NCI-H345 treated with DMSO at 0.1 percent for 48 hours (cell line): ENCODE measurements around the gene ZBTB44.
"Not testable (repeated sequence)": the region's sequence is repeated elsewhere in the genome, so short reads cannot be mapped to it uniquely, and the experiment has no call there.

Experiments used
- DNase-seq: peaks from one replicate; lab custom pipeline; 2025; ENCODE audit not compliant: unreplicated experiment; lab: John Stamatoyannopoulos, UW

Gene ZBTB44

DNA sequence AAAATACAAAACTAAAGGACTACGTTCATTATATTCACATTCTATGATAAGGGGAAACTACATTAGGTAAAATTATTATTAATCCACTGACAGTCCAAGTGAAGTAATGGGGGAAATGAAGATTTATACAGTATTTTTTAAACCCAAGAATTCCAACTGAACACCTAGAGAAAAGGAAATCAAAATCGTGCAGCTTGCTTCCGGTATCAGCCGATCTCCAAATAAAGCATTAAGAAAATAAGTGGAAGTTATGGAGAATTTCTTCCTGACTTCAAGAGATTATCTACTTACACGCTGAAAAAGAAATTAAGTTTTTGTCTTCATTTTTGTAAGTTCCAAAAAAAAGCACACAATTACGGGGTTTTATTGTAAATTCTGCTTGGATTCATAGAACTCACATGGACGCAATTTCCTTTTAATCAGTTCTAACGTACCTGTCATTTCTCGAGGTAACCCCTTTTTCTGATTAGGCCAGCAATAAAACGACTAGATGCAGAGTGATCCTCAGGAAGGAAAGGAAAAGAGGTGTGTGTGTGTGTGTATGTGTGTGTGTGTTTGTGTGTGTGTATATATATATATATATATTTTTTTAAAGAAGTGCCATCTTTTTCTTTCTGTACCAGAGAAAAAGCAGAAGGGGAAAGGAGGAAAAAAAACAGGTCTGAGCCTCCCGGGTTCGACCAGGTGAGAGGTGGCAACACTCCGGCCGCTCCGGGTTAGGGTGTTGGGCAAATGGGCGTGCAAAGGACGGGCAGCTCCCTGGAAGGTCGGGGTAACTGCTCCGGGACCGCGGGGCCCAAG, 1.1 kb downstream of the ZBTB44 start:
- DNase-seq: no peak

DNA sequence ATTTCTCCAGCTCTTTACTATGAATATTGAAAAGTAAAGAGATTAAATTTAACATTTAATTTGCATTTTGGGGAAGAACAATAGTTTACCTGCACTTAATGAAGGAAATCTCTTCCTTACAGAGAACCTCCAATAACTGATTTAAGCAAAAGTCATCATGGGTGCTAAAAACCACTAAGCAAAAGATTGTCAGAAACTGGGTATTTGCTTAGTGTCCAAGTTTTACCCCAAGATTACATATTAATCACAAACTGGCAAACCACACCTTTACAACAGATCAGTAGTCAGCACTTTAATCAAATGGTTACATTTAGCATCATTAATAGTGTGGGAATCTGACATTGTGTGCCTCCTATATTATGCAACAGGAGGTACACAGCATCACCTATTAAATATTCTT, 2.7 kb downstream of the ZBTB44 start:
- DNase-seq: no peak

DNA sequence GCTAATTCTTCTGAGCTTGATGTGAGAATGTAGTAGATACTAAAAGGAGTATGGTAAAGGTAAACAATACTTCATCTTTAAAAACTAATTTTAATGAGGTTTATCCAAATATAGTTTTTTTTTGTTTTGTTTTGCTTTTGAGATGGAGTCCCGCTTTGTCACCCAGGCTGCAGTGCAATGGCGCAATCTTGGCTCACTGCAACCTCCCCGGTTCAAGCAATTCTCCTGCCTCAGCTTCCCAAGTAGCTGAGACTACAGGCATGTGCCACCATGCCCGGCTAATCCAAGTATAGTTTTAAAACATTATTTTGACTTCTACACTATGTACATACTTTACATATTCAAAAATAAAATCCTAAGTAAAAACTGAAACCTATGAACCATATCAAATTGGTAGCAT, 4.1 kb downstream of the ZBTB44 start:
- no peak for DNase-seq

DNA sequence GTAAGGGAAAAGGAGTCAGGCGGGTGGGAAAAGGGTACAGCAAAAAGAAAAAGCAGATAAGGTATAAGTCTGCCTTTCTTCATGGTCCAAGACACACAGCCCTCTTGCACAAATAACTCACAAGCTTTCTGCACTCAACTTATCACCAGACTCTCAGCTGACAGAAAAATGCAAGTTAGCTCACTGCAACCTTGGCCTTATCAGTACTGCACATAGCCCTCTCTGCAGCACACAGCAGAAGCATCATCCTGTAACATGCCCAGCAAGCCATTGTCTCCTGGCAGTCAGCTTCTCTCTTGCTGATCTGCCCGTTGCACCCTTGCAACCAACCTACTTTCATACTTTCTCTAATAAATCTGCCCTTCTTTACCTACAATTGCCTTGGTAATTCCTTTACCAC, 5.8 kb downstream of the ZBTB44 start:
- DNase-seq: no peak

DNA sequence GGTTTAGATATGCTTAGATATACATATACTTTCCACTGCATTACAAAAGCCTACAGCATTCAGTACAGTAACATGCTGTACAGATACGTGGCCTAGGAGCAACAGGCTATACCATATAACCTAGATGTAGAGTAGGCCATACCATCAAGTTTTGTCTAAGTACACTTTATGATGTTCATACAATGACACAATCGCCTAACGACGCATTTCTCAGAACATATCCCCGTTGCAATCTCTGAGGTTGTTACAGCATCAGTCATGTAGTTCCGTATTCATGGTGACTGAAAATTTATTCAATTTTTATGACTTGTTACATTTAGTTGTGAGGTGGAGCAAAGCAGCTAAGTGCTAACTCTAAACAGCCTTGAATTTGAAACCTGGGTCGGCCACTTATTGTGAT, 6.7 kb downstream of the ZBTB44 start:
- DNase-seq: no peak

DNA sequence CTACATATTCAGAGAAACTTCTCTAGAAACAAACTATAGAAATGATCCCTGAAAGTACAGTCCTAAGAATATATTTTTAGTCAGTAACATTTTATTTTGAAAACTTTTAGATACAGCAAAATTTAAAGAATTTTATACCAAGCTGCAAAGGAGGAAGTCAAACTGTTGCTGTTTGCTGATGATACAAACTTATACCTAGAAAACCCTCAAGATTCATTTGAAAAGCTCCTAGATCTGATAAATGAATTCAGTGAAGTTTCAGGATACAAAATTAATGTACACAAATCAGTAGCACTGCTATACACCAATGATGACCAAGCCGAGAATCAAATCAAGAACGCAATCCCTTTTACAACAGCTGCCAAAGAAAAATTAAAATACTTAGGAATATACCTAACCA, 10.1 kb downstream of the ZBTB44 start:
- DNase-seq: no peak

DNA sequence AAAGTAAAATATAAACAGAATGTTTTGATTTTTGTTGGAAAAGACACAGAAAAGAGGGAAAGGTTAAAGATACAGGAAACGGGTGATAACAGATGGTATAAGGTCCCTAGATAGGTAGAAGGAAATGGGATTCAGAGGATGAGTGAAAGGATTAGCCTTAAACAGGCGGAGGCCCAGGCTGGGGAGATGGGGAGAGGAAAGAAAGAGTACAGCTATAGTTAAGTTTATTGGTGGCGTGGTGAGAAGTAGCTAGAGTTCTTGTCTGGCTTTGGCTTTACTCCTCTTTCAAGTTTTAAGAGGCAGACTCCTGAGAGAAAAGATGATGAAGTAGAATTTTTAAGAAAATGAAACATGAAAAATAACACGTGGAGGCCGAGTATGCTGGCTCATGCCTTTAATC, 13.7 kb downstream of the ZBTB44 start:
- DNase-seq: no peak

DNA sequence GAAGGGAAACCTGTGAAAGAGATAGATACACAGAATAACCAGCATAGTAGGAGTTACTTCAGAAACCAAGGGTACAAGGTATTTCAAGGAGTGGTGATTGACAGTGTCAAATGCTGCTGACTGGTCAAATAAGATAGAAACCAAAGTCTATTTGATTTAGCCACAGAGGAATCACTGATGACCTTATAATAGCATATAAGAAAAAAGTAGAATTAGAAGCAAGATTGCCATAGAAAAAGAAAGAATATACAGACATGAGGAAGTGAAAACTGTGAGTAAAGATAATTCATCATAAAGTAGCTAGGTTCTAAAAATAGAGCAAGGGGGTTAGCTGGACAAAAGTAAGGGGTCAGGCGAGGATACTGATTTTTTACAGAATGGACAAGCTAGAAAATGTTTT, 14.2 kb downstream of the ZBTB44 start:
- DNase-seq: no peak

DNA sequence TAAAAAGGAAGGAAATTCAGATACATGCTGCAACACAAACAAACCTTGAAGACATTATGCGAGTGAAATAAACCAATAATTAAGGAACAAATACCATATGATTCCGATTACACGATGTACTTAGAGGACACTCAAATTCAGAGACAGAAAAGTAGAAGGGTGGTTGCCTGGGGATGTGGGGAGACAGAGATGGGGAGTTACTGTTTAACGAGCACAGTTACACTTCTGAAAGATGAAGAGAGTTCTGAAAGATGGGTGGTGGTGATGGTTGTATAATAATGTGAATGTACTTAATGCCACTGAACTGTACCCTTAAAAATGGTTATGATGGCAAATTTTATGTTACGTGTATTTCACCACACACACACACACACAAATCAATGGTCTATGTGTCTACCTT, 14.7 kb downstream of the ZBTB44 start:
- DNase-seq: no peak

DNA sequence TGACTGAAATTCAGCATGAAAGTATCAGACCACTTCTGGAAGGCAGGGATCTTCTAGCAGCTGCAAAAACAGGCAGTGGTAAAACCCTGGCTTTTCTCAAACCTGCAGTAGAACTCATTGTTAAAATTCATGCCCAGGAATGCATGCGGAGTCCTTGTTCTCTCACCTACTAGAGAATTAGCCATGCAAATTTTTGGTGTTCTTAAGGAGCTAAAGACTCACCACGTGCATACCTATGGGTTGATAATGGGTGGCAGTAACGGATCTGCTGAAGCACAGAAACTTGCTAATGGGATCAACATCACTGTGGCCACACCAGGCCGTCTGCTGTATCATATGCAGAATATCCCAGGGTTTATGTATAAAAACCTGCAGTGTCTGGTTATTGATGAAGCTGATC, 19.1 kb downstream of the ZBTB44 start:
- DNase-seq: no peak

DNA sequence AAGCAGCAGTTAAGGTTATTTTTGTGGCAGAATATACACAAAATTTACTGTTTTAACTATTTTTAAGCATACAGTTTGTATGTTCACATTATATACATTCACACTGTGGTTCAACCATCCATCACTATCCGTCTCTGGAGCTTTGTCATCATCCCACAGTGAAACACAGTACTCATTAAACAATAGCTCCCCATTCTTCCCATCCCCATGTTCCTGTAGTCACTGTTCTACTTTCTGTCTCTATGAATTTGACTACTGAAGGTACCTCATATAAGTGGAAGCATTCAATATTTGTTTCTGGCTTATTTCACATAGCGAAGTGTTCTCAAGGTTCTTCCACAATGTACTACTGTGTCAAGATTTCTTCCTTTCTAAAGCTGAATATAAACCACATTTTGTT, 32.6 kb downstream of the ZBTB44 start:
- DNase-seq: no peak

DNA sequence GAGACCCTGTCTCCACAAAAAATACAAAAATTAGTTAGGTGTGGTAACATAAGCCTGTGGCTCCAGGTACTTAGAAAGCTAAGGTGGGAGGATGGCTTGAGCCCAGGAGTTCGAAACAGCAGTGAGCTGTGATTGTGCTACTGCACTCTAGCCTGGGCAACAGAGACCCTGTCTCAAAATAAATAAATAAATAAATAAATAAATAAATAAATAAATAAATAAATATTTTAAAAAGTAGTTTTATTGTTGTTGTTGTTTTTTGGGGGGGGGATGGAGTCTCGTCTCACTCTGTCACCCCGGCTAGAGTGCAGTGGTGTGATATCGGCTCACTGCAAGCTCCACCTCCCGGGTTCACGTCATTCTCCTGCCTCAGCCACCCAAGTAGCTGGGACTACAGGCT, 33.4 kb downstream of the ZBTB44 start:
- DNase-seq: not testable (repeated sequence)

DNA sequence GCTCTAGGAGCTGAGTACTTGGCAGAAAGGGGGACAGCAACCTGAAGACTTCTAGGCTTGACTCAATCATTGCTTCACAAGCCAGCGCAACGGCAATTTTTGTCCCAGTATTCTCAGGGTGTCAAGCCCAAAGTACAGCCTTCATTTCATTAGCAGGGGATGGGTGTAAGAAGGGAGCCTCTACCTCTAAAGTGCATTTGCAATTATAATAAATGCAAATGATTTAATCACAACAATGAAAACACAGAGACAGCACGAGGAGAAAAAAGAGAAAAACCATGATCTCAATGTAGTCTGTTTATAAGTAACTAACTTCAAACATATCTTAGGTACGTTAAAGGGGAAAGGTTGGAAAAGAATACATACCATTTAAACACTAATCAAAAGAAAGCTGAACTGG, 34.7 kb downstream of the ZBTB44 start:
- no peak for DNase-seq

DNA sequence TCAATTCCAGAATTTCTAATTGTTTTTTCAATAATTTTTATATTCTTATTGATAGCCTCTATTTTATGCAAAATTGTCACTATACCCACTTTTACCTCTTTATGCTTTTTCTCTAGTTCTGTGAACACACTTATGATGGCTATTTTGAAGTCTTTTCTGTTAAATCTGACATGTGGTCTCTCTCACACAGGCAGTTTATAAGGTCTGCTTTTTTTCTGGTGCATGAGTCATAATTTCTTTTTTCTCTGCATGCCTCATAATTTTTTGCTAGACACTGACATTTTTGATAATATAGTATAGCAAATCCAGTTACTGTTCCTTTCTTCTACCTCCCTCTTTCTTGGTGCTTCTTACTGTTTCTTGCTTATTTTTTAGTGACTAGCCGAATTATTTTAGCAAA, 36.0 kb downstream of the ZBTB44 start:
- no peak for DNase-seq

DNA sequence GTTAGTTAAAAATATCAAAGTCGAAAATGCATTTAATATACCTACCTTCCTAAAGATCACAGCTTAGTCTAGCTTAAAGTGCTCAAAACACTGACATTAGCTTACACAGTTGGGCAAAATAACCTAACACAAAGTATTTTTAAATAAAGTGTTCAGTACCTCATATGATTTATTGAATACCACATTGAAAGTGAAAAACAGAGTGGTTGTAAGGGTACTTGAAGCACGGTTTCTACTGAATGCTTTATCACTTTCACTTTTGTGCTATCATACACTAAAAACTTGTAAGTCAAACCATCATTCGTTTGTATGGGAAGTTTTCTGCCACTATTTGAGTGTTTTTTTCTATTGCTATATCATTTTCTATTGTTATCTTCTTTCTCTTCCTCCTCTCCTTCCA, 36.6 kb downstream of the ZBTB44 start:
- no peak for DNase-seq

DNA sequence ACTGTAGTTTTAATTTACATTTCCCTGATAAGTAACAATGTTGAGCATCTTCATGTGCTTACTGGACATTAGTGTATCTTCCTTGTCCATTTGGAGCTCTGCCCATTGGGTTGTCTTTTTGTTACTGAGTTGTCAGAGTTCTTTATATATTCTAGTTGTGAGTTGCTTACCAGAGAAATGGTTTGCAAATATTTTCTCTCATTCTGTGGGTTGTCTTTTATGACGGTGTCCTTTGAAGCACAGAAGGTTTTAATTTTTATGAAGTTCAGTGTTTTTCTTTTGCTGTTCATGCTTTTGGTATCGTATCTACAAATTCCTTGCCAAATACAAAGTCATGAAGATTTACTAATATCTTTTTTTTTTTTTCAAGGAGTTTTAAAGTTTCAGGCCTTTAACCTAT, 42.4 kb downstream of the ZBTB44 start:
- no peak for DNase-seq

DNA sequence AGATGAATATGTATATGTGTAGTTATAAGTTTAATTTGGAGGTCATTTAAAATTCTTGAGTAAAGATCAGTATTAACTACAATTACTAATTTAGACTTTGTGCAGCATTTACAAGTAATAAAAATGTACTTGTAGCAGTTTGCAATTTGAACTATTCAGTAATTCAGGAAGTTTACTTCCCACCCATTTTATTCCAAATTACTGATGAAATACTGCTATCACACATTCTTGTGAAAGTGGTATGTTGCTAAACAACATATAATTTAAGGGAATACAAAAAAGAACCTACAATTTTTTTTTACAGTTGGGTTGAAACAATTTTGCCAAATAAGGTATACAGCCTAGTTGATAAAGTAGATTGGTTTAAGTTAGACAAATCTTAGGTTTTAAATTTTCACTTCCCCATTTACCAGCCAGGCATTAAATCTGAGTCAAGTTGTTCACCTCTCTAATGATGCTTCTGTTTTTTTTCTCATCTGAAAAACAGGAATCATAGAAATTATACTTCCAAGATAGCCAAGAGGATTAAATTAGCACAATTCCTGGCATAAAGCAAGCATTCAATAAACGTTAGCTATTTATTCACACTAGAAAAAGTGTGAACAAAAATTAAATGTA, 45.3 kb downstream of the ZBTB44 start:
- DNase-seq: no peak

DNA sequence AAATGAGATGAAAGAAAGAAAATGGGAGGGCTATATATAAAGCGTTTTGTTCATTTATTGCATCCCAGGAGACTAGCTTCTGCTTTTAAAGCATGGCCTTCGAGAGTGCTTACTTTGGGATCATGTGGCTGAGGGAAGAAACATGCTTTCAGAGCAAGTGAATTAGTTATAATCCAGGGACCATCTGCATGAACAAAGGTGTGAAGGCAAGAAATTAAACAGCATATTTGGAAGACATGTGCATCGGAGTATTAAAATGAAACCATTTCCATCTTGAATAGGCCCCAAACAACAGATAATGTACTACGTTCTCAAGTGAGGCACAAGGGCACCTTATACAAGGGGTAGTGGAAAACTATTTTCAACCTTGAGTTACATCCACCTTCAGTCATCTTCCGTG, 51.4 kb downstream of the ZBTB44 start:
- DNase-seq: no peak

DNA sequence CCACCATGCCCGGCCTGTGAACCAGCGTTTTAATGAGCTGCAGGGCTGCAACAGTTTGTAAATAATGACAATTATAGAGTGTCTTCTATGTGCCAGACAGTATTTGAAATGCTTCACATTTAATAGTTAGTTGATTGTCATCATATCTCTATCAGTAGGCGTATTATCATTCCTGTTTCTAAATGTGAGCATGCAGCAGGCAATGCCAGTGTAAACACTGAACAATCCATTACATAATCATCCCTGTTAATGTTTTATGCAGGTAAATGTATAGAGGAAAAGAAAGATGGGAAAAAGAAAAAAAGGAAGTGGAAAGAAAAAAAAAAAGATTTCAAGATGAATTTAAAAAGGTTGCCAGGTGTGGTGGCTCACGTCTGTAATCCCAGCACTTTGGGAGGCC, 52.3 kb downstream of the ZBTB44 start:
- DNase-seq: no peak

DNA sequence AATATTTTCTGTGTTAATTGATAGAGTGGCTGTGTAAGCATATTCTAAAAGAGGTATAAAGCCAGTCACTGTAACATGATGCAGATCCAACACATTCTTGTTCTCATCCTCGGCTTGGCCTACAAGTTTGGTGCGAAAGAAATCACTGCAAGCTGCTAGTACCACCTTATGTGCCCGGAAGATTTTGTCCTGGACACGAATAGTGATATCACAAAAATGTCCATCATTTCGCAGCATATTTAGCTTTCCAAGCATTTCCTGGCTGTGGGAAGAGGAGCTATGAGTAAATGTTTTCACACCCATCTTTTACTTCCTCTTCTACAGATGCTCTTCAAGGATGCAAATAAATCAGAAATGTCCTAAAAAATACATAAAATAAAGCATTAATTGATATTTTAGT, 53.1 kb downstream of the ZBTB44 start:
- DNase-seq: no peak

DNA sequence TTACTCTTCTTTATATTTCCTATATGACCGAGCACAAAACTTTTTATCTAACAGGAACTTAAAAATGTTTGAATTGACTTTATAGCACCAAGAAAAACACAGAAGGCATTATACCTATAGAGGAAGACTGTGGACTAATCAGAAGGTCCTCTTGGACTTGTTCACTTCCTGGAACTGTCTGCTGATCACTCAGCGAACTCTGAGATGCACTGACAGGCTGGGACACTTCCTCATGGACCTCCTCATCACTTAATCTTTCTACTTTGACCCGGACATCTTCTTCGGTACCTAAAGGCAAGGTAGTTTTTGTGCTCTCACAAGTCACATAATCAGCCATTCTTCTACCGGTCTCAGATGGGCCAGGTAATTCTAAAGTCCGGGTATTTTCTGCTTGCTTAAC, 54.0 kb downstream of the ZBTB44 start:
- no peak for DNase-seq

DNA sequence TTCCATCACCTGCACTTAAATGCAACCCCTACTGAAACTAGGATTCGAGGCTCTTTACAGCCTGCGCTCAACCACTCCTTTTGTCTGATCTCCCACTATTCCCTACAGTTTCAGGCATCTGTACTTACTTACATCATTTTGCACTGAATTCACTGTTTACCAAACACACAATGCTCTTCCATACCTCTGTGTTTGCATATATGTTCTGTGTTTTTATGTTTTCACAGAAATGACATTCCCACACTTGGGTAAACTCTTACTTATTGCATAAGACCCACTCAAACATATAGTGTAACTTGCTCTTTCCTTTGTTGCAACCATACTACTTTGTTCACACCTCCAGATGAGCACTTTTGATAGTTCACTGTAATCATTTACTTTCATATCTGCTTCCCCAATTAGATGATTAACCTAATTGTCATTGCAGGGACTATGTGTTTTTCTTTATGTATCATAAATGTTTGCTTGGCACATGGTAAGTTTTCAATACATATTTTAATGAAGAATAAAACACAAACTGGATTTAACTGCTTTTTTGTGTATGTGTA, 54.6 kb downstream of the ZBTB44 start:
- DNase-seq: no peak

DNA sequence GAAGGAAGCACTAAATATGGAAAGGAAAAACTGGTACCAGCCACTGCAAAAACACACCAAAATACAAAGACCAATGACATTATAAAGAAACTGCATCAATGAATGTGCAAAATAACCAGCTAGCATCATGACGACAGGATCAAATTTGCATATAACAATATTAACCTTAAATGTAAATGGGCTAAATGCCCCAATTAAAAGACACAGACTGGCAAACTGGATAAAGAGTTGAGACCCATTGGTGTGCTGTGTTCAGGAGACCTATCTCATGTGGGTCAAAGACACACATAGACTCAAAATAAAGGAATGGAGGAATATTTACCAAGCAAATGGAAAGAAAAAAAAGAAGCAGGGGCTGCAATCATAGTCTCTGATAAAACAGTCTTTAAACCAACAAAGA, 63.0 kb downstream of the ZBTB44 start:
- DNase-seq: not testable (repeated sequence)
